H1 (cell line): ENCODE results near the gene TFAP2B. TPM values are rescaled to one million over a fixed set of nuclear protein-coding genes. Genes with fewer than 3 reads are reported as not detected.

Source experiments
- ASH2L ChIP-seq: fragments of 200-600, 300-600 bp; sonication (generic); IDR thresholded peaks from one replicate; pipeline ENCODE4 v1.7.1; 2017; ENCODE audit warnings: low read length
- BRCA1 ChIP-seq: IDR thresholded peaks from 2 replicates; pipeline ENCODE4 v1.6.1; 2012; ENCODE audit warnings: low read depth, low read length, improper control_type of control experiment
- CBX5 ChIP-seq: fragments of 300-800, 300-1000 bp; sonication (generic); IDR thresholded peaks from 2 replicates; pipeline ENCODE4 v1.7.1; 2016; ENCODE audit warnings: antibody characterized with exemption, low read length, low read depth
- CTCF ChIP-seq, 3 experiments: IDR thresholded peaks; 1 replicate in 2 of 3; 2 replicates in 1 of 3; pipeline versions ENCODE4 v1.5.1 to v1.6.1; 2011; ENCODE audit warnings: low read length in 3 of 3, mild to moderate bottlenecking in 3 of 3, inconsistent platforms in 2 of 3, low read depth in 1 of 3, moderate library complexity in 1 of 3; ENCODE audit not compliant: insufficient read depth in 1 of 3; ENCODE audit errors: control extremely low read depth in 1 of 3
- E2F6 ChIP-seq: IDR thresholded peaks from 2 replicates; pipeline ENCODE4 v1.6.1; 2012; ENCODE audit warnings: inconsistent platforms
- EP300 ChIP-seq, 2 experiments: IDR thresholded peaks; 1 replicate in 1 of 2; 2 replicates in 1 of 2; pipeline ENCODE4 v1.6.1; 2011 to 2012; ENCODE audit warnings: low read depth in 2 of 2, low read length in 2 of 2, mild to moderate bottlenecking in 2 of 2, borderline replicate concordance in 1 of 2, inconsistent platforms in 1 of 2, moderate library complexity in 1 of 2
- JUN ChIP-seq: IDR thresholded peaks from 2 replicates; pipeline ENCODE4 v1.6.1; 2011; ENCODE audit warnings: low read depth, mild to moderate bottlenecking, improper control_type of control experiment, low read length
- JUND ChIP-seq: IDR thresholded peaks from 2 replicates; pipeline ENCODE4 v1.6.1; 2011; ENCODE audit warnings: mild to moderate bottlenecking, improper control_type of control experiment, low read length
- KDM1A ChIP-seq: fragments of 200-600, 300-600 bp; sonication (generic); IDR thresholded peaks from 2 replicates; pipeline ENCODE4 v1.7.1; 2016; ENCODE audit warnings: mild to moderate bottlenecking, low read length, borderline replicate concordance
- MAFK ChIP-seq: IDR thresholded peaks from 2 replicates; pipeline ENCODE4 v1.6.1; 2012; ENCODE audit warnings: low read depth, mild to moderate bottlenecking, improper control_type of control experiment, low read length
- MAX ChIP-seq: IDR thresholded peaks from 2 replicates; pipeline ENCODE4 v1.6.1; 2012; ENCODE audit warnings: inconsistent platforms
- POU5F1 ChIP-seq: IDR thresholded peaks from 2 replicates; pipeline ENCODE4 v1.6.1; 2011; ENCODE audit warnings: low read depth, mild to moderate bottlenecking, low read length, moderate library complexity
- RBBP5 ChIP-seq: IDR thresholded peaks from 2 replicates; pipeline ENCODE4 v1.7.1; 2012; ENCODE audit warnings: low read depth, mild to moderate bottlenecking, inconsistent platforms, low read length, moderate library complexity, borderline replicate concordance
- SAP30 ChIP-seq: fragments of 300-600 bp; sonication (generic); IDR thresholded peaks from 2 replicates; pipeline ENCODE4 v1.7.1; 2012; ENCODE audit warnings: low read length, moderate library complexity, mild to moderate bottlenecking, inconsistent platforms; ENCODE audit not compliant: insufficient read depth, insufficient replicate concordance
- SIX5 ChIP-seq: IDR thresholded peaks from 2 replicates; pipeline ENCODE4 v1.6.1; 2011; ENCODE audit warnings: mild to moderate bottlenecking, low read depth, low read length
- SRF ChIP-seq: IDR thresholded peaks from 2 replicates; pipeline ENCODE4 v1.6.1; 2011; ENCODE audit warnings: mild to moderate bottlenecking, low read depth, low read length, moderate library complexity
- SUZ12 ChIP-seq: fragments of 200-600 bp; sonication (generic); IDR thresholded peaks from 2 replicates; pipeline ENCODE4 v1.6.1; 2012; ENCODE audit warnings: mild to moderate bottlenecking, inconsistent platforms, low read length, moderate library complexity, mixed read lengths
- TAF7 ChIP-seq: optimal IDR thresholded peaks from 2 replicates; pipeline ENCODE3; 2011; ENCODE audit warnings: low read depth, mild to moderate bottlenecking, inconsistent platforms, low read length, moderate library complexity, borderline replicate concordance
- TEAD4 ChIP-seq: IDR thresholded peaks from 2 replicates; pipeline ENCODE4 v1.6.1; 2012; ENCODE audit warnings: low read depth, low read length, inconsistent platforms, mixed read lengths
- USF2 ChIP-seq: IDR thresholded peaks from 2 replicates; pipeline ENCODE4 v1.6.1; 2011; ENCODE audit warnings: low read length, improper control_type of control experiment
- polyA plus RNA-seq, 7 experiments: library from polyadenylated mRNA; depleted of rRNA in 3 of 7; stranded (reverse) in 5 of 7; unstranded in 2 of 7; fragments of >200 nt in 5 of 7; fragments of 200-250 nt in 2 of 7; gene quantifications; 1 replicate in 5 of 7; 2 replicates in 1 of 7; 4 replicates in 1 of 7; pipeline versions ENCODE4 v1.2.1 to v1.2.3, GENCODE V29; 2011 to 2013; ENCODE audit warnings: missing spikeins in 2 of 7, mixed read lengths in 2 of 7
- total RNA-seq: library from RNA; stranded (reverse); fragmentation: NEBNext Ultra II Directional; extraction: Animal tissue kit (Norgen Biotek cat#: 25700); gene quantifications from 2 replicates; pipeline ENCODE4 v1.2.1, GENCODE V29; 2021

The TFAP2B gene
- total and polyA plus RNA-seq, 2 of the 8 experiments (the other 6 are each of a cell fraction or from before 2014, with no cell fraction given): not detected

- no peak for TF ChIP-seq SRF
- TF ChIP-seq POU5F1: no peak
- TF ChIP-seq SAP30: no peak
- TF ChIP-seq TEAD4: 0 out of 2 replicates have a peak, but pooled peaks have one; percentile 39
- TF ChIP-seq EP300 (IDR thresholded peaks at IDR 0.05; ENCODE audit: borderline replicate concordance in 1 of 2, low read depth in 2 of 2, low read length in 2 of 2): peak in 1 of 2 experiments; percentile 11; a peak in 1 of 3 replicates
- no peak for TF ChIP-seq TAF7
- no peak for TF ChIP-seq BRCA1
- TF ChIP-seq E2F6: peak; percentile 37; the same call in 1 of the 2 replicates
- TF ChIP-seq CTCF (IDR thresholded peaks at IDR 0.05; ENCODE audit: control extremely low read depth in 1 of 3, insufficient read depth in 1 of 3, low read depth in 1 of 3, low read length in 3 of 3): no peak
- no peak for TF ChIP-seq MAFK
- TF ChIP-seq USF2: no peak
- peak; percentile 78 for TF ChIP-seq SUZ12
- TF ChIP-seq MAX: peak; percentile 8; the same call in 1 of the 2 replicates
- TF ChIP-seq ASH2L: peak; percentile 65
- TF ChIP-seq JUN: no peak
- TF ChIP-seq CBX5: no peak
- TF ChIP-seq SIX5: no peak
- no peak; the same call in 1 of the 2 replicates for TF ChIP-seq RBBP5
- no peak for TF ChIP-seq KDM1A
- no peak for TF ChIP-seq JUND
Measured at GRCh38 chr6:50845499-50846143, 26.9 kb downstream of the TFAP2B start (continued).
